22Rv1 (cell line): ENCODE results near the gene PCED1B.

ENCODE experiments used
- H3K27ac ChIP-seq: fragments of 450-650 bp; 2 replicates; pipeline ENCODE4 v1.5.1; 2017
- CTCF ChIP-seq: fragments of 450-650 bp; IDR thresholded peaks from 2 replicates; pipeline ENCODE4 v1.5.1; 2017; ENCODE audit warnings: mild to moderate bottlenecking
- ZFX ChIP-seq: fragments of 450-650 bp; IDR thresholded peaks from 2 replicates; pipeline ENCODE4 v1.6.1; 2017; ENCODE audit warnings: antibody characterized with exemption, borderline replicate concordance

PCED1B gene

DNA sequence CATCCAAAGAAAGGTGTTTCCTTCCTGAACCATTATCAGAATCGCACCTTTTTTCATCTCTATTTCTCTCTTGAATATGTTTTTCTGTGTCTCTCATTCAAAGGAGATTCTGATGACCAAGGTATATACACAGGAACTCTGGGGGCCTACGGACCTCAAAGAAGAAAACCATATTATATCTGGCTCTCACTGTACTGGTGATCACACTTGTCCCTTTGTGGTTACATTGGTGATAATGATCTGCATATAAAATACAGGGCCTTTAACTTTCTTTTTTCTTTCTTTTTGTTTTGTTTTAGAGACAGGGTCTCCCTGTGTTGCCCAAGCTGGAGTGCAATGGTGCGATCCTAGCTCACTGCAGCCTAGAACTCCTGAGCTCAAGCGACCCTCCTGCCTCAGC lies 185.5 kb downstream of the PCED1B start:
- H3K27ac ChIP-seq = no peak overlapping the region
- TF ChIP-seq ZFX (no peak), CTCF (no peak)

DNA sequence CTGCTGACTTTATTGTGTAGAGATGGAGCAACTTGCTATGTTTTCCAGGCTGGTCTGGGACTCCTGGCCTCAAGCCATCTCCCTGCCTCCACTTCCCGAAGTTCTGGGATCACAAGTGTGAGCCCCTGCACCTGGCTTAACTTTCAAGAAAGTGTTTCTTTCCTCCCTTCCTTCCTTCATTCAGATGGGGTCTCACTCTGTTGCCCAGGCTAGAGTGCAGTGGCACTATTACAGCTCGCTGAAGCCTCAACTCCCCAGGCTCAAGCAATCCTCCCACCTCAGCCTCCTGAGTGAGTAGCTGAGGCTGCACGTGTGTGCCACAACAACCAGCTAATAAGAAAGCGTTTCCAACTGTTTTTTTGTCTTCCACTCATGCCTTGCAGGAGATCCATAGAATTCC lies 186.0 kb downstream of the PCED1B start:
- H3K27ac ChIP-seq = no peak overlapping the region
- TF ChIP-seq ZFX = no peak
- no peak for TF ChIP-seq CTCF

DNA sequence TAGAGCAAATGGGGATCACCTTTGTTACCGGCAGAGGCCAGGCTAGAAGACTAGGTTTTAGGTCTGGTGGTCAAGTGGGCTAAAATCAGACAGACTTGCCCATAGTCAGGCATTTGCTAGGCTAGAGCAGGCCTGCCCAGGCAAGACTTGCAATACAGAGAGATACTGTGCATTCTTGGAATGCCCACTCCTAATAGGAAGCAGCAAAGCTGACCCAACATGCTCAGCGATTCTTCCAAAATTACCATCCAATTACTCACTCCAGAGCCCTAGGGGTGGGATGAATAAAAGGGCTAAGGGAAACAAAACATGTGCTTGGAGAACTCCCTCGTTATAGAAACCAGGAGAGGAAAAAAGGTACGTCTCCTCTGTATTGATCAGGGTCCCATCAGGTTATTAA lies 188.2 kb downstream of the PCED1B start:
- H3K27ac ChIP-seq = no peak overlapping the region
- TF ChIP-seq ZFX (no peak), CTCF (no peak)

DNA sequence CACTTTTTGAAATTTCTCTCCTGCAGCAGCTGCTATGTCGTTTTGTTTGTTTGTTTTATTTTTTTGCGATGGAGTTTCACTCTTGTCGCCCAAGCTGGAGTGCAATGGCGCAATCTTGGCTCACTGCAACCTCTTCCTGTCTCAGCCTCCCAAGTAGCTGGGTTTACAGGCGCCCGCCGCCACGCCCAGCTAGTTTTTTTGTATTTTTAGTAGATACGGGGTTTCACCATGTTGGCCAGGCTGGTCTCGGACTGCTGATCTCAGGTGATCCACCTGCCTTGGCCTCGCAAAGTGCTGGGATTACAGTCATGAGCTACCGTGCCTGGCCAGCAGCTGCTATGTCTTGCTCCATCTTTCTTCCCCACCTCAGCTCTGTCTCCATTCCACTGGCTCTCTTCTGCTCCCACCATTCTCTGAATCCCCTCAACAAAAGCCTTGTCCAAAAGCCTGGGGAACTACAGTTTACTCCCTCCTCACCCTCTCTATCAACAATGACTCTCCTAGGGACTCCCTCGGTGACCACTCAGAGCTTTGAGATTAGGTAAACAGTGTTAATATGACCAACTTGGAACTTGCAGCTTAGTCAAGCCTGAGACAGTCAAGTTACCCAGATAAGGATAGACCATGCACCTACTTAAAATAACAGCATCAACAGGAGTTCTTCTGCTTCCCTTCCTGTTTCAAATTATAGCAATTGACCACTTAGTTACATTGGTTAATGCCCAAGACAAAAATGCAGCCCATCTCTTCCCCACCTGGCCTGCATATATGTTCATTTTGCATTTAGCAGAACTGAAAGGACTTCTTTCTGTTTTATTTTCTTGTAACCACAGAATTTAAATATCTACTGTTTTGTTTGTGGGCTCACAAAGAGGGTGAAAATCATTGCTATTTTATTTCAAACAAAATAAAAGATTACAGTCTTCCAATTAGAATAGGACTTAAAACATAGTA lies 189.4 kb downstream of the PCED1B start:
- TF ChIP-seq CTCF (no peak), ZFX (no peak)
- no peak overlapping the region for H3K27ac ChIP-seq

DNA sequence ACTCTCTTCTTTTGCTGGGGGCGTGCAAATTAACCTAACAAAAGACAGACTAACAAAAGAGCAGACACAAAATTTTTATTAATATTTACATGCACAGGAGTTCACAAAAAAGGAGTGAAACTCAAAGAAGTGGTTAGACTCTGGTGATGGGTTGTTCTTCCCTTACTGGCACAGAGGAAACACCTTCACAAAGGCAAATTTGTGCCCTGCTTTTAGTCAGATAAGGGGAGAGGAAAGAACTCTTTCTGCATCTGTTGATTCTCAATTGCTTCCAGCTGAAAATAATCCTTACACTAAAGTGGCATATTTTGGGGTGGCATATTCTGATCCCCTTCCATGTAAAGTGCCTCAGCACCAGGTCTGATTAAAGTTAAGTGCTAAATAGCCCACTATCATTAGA lies 190.5 kb downstream of the PCED1B start:
- TF ChIP-seq ZFX (no peak), CTCF (no peak)
- no peak overlapping the region for H3K27ac ChIP-seq

DNA sequence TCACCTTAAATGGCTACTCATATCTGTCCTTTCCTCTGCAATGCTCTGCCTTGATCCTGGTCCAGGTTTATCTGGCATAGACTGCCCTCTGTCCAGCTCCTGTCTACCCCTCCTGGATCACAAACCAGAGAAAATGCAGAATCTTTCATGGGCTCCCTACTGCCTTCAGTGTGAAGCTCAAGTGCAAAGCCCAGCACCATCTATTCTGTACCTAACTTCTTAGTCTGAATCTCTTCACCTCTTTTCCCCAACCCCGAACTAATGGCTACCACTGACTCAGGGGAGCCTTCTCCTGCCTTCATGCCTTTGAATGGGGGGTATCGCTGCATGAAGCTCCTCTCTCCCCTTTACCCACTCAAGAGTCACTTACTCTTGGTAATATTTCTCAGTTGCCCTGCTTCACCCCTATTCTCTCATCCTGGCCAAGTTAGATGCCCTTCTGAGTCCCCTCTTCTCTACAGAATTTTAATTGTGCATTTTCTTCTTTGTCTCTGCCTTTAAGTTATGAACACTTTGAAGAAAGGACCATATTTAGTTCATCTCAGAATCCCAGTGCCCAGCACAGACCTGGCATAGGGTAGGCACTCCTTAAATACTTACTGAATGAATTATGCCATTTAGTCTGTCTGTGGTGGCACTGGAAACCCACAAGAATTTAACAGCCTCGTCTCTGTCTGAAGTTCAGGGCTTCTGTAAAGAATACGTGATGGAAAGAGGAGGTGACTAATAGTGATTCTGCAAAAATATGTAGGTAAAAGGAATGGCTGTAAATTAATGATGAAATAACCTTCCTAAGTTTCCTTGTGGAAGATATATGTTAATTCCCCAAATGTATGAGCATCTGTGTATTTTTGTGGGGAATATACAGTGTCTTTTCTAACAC lies 191.6 kb downstream of the PCED1B start:
- TF ChIP-seq CTCF (no peak), ZFX (no peak)

GRCh38 chr12:47271800-47272239 lies 192.4 kb downstream of the PCED1B start:
- TF ChIP-seq CTCF = no peak
- TF ChIP-seq ZFX = no peak
- no peak overlapping the region for H3K27ac ChIP-seq

More for the DNA sequence above, 191.6 kb downstream of the PCED1B start:
- H3K27ac ChIP-seq = no peak overlapping the region
